ENCODE data around the gene RRP1B.
A peak's percentile ranks its signal among the peaks of the same experiment; 100 is the strongest.
"Not testable (repeated sequence)": the region's sequence is repeated elsewhere in the genome, so short reads cannot be mapped to it uniquely, and the experiment has no call there.

Gene RRP1B, protein sequence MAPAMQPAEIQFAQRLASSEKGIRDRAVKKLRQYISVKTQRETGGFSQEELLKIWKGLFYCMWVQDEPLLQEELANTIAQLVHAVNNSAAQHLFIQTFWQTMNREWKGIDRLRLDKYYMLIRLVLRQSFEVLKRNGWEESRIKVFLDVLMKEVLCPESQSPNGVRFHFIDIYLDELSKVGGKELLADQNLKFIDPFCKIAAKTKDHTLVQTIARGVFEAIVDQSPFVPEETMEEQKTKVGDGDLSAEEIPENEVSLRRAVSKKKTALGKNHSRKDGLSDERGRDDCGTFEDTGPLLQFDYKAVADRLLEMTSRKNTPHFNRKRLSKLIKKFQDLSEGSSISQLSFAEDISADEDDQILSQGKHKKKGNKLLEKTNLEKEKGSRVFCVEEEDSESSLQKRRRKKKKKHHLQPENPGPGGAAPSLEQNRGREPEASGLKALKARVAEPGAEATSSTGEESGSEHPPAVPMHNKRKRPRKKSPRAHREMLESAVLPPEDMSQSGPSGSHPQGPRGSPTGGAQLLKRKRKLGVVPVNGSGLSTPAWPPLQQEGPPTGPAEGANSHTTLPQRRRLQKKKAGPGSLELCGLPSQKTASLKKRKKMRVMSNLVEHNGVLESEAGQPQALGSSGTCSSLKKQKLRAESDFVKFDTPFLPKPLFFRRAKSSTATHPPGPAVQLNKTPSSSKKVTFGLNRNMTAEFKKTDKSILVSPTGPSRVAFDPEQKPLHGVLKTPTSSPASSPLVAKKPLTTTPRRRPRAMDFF

DNA sequence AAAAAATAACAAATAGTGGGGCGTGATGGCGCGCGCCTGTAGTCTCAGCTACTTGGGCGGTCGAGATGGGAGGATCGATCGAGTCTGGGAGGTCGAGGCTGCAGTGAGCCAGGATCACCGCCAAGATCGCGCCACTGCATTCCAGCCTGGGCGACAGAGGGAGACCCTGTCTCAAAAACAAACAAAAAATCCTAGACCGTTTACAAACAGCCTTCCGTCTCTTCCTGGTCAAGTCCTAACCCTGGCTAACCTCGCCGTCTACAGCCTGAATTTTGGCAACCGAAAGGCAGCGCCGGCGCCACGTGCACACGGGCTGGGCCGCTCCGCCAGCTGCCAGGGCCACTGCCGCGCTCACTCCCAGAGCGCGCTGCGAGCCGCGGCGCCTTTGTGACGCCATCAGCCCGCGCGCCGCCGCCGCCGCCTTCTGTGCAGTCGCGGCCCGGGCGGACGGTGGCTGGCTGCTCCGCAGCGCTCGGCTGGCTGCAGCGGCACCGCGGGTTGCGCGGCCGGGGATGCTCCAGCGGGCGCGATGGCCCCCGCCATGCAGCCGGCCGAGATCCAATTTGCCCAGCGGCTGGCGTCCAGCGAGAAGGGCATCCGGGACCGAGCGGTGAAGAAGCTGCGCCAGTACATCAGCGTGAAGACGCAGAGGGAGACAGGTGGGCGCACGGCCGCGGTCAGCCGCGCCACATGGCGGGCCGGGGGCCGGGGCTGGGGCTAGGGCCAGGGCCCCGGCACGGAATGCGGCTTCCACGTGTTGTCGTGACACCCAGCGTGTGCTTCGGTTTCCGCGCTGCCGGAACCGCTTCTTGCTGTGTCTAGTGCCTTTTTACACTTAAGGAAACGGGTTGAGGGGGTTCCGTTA is at the start of gene RRP1B, which contains the start of gene HSF2BP:
TSS of gene RRP1B (plus strand) at position 425 of the 865 bp plus-strand sequence. CDS start at position 530, 105 bp downstream.
TSS of gene HSF2BP (minus strand) at position 353 of the 865 bp plus-strand sequence. CDS start 1,392 bp downstream, outside the sequence.
- peak; percentile 69 for DNase-seq (ENCODE audit: low spot score)

DNA sequence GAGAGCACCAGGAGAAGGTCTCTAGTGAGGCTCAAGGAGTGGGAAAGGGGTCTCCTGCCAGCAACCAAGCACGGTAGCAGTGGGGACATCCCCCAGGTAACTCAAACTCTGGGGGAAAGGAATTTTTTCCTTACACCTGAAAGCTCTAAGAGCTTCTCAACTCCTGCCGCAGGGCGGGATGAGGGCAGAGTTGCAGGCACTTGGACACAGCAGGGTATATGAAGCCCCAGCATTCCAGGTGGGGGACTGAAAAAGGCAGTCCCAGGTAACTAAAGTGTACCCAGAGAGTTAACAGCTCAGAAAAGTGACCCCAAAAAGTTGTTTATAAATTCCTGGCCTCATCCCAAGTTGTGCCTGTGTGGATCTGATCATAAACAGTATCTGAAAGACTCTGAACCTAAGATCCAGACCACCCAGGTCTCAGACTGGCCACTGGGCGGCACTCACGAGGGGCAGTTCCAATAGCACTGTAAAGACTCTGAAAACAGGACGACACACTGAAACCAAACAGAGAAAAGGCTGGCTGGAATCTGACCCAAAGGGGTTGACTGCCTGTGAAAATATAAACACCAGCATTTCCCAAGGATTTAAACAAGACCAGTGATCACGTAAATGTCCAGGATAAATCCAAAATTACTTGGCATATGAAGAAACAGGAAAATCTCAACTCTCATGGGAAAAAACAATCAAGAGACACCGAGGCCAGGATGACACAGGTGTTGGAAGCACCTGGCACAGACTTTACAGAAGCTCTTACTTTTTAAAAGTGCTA is 47.6 kb upstream of the RRP1B start:
- DNase-seq (ENCODE audit: low spot score): peak; percentile 52

DNA sequence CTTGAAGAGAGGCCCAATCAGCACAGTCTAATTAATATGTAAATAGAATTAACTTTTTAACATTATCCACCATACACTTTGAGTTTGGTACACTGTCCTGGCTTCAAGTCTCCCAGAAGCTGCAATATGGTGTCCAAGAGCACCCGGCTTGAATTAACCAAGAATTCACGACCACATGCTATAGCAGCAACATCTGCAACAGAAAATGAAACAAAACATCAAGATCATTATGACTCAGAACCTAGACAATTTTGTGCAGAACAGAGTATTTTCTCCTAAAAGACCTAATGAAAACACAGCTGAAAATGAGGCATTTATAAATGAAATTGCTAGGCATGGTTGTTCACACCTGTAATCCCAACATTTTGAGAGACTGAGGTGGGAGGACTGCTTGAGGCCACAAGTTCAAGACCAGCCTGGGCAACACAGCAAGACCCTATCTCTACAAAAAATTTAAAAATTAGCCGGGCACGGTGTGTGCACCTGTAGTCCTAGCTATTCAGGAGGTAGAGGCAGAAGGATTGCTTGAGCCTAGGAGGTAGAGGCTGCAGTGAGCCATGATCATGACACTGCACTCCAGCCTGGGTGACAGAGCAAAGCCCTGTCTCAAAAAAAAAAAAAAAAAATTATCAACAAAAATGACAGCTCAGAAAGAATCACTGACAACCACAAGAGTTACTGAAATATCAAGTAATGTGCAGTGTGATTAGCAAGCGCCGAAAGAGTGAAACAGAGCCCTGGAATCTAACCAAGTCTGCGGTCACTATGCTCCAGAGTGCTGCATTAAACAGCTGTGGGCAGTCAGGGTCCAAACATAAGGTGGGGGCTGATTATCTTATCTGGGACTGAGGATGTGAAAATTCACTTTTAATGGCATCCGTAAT is 45.4 kb upstream of the RRP1B start:
- DNase-seq (ENCODE audit: low spot score): no peak

DNA sequence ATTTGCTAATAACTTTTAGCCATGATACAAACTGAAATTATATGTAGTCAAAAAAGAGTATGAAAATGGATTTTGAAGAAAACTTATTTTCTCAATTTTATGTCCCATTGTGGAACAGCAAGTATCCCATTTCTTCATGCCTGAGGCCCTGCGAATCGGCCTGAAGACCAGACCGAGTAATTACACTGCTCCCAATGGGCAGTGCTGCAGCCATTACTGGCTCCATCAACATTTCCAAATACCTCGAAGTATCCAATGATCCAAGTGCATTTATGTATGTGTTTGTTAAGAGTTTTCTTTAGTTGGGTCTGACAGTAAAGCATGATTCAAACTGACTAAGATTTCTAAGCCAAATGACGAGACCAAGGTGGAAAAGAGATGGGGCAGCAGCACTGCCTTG is 44.5 kb upstream of the RRP1B start:
- DNase-seq (ENCODE audit: low spot score): no peak

DNA sequence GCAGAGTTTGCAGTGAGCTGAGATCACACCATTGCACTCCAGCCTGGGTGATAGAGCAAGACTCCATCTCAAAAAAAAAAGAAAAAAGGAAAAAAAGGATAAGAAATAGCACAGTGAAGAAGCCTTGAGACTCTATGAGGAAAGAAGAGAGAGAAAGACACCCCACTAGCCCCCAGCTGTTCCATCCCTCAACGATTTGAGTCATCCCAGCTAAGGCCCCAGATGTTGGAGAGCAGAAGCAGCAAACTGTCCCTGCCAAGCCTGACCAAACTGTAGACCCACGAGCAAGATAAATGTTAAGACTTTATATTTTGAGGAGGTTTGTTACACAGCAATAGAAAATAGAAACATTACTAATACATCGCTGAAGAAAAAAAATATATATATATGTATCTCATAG is 42.5 kb upstream of the RRP1B start:
- DNase-seq (ENCODE audit: low spot score): not testable (repeated sequence)

DNA sequence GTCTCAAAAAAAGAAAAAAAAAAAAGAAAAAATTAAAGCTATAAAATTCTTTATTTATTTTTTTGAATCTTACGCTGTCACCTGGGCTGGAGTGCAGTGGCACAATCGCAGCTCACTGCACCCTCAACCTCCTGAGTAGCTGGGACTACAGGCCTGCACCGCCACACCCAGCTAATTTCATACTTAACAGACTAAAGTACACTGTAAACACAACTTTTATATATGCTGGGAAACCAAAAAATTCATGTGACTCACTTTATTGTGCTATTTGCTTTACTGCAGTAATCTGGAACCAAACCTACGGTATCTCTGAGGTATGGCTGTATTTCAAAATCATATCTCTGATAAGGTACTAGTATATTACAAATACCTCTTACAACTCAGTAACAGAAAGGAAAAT is 40.4 kb upstream of the RRP1B start:
- no peak for DNase-seq (ENCODE audit: low spot score)

DNA sequence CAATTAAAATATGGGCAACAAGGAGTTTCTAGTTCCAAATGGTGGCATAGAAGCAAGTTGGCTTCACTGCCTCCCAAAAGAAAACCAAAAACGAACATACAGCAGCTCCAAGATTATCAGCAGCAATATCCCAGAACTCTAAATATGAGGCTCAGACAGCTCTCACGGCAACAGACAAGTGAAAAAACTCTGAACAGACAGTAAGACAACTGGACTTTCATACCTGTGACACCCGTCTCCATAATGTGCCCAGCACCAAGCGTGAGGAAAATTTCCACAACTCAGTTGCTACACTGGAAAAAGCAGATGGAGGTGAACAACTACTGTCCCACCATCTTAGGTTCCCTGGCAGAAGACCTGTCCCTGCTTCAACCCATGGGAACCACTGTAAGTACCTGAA is 40.0 kb upstream of the RRP1B start:
- DNase-seq (ENCODE audit: low spot score): no peak

DNA sequence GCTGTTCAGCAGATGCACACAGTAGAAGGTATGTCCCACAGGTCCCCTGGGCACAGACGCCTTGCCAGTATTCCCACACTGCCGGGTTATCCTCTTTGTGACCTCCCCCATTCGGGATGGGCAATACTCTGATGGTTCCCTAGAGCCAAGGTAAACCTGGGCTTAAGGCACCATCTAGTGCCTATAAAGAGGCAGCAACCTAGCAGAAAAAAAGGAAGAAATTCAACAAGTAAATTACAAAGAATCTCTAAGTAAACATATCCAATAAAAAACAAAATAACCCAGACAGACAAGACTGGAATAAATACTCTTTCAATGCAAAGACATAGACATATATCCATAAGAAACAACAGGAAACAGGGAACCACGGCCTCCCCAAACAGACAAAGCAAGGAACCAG is 39.5 kb upstream of the RRP1B start:
- no peak for DNase-seq (ENCODE audit: low spot score)

DNA sequence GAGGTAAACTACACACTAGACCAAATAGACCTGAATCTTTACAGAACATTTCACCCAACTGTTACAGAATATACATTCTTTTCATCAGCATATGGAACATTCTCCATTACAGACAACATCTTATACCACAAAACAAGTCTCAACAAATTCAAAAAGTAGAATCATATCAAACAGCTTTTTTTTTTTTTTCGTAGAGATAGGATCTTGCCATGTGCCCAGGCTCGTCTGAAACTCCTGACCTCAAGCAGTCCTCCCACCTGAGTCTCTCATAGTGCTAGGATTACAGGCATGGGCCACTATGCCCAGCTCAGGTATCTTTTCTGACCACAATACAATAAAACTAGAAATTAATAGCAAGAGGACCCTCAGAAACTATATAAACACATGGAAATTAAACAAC is 36.6 kb upstream of the RRP1B start:
- DNase-seq (ENCODE audit: low spot score): no peak

DNA sequence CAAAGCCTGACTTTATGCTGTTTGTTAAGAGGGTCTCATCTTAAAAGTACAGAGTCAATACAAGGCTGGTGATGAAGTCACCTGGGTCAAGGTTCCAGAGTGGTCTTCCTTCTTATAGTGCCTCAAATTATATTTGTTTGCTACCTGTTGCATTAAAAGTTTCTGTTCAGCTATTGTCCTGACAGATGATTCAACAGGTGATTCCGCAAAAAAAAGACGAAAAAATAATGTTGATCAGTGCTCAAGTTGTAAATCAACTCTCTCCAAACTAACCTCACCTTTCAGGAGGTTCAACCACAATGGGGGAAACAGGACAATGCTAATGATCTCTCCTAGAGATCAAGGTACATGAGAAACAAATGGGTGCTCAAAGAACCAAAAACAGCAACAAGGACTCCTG is 35.8 kb upstream of the RRP1B start:
- no peak for DNase-seq (ENCODE audit: low spot score)

DNA sequence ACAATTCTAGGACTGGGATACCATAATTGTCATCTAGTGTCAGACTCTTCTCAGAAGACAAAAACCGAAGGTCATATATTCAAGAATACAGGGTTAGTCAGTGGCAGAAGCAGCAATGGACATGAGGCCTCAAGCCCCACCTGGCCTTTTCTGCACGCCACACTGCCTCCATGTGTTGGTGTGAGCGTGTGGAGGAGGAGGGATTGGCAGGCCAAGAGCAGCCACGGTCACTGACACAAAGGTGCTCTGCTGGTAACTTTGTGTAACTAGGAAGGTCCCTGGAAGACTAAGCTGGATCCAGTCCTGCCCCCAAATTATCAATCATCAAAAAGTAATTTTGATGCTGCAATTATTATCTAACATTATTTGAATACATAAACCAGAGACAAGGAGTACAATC is 35.0 kb upstream of the RRP1B start:
- DNase-seq (ENCODE audit: low spot score): no peak

DNA sequence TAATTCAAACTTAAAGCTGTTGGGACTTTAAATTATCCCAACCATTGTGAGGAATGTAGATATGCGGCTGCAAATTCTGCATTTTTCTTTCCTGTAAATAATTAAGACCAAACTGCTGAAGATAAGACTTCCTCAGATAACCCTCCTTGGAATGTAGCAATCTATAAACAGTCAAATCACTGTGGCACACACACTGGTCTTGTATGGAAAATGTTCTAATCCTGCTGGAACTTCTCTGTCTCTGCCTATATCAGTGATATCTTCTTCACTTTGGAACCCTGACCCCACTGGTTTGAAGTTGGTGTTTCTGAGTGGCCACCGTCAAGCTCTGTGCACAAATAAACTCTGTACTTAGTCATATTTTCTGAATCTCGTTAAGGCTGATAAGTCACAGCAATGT is 33.0 kb upstream of the RRP1B start:
- no peak for DNase-seq (ENCODE audit: low spot score)

DNA sequence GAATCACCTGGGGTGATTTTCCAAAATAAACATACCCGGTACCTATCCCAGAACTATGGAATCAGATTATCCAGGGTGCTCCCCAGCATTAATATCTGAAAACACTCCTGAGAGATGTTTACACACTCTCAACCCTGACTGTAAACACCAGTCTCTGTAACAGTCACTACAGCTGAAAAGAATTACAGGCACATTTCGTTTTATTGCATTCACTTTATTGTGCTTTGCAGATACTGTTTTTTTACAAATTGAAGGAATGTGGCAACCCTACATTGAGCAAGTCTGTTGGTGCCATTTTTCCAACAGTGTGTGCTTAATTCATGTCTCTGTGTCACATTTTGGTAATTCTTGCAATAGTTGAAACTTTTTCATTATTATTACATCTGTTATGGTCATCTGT is 31.8 kb upstream of the RRP1B start:
- no peak for DNase-seq (ENCODE audit: low spot score)

DNA sequence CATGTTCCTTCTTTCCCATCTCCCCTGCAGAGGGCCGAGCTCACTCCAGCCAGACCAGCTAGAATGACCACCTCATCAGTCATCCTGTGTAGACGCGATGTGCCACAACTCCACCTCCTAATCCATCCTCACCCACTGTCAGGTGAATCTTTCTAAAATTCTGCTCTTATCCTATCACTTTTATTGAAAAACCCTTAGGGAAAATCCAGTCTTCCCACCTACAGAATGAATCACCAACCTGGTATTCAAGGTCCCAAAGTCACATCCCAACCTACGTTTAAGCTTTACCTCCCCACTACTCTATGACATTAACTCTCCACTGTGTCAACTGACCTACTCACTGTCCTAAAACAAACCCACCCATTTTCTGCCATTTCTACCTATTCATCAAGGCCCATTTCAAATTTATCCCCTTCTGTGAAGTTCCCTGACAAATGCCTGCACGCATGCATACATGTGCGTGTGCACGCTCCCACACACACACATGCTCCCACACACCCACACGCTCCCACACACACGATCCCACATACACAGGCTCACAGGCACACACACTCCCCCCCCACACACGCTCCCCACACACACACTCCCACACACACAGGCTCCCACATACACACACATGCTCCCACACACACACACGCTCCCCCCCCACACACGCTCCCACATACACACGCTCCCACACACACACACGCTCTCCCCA is 27.8 kb upstream of the RRP1B start:
- DNase-seq (ENCODE audit: low spot score): no peak

DNA sequence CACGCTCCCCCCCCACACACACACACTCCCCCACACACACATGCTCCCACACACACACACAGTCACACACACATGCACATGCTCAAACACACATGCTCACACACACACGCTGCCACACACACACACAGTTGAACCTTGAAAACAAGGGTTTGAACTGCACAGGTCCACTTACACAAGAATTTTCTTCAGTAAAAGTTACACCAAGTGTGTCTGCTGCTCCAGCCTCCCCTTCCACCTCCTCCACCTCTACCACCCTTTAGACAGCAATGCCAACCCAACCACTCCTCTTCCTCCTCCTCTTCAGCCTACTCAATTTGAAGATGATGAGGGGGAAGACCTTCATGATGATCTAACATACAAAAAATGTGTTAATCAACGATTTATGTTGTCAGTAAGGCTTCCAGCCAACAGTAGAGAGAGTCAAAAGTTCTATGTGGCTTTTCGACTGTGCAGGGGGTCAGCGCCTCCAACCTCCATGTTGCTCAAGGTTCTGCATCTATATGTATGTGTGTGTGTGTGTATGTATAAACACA is 26.9 kb upstream of the RRP1B start:
- no peak for DNase-seq (ENCODE audit: low spot score)

DNA sequence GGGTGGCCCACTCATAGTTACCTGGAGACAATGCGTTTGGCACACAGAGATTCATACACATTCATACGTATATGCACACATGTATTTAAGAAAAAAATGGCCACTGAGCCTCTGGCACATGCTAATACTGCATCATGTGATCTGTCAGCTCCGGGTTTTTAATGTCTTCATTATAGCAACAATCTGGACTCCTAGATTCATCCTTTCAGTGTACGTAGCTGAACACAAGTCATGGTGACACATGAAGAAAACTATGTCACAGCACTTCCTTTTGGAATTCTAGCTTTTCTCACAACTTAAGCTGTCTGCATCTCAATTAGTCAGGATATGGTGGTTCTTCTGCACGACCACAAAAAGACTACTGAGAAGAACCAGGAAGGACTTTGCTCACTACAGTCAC is 24.7 kb upstream of the RRP1B start:
- no peak for DNase-seq (ENCODE audit: low spot score)

DNA sequence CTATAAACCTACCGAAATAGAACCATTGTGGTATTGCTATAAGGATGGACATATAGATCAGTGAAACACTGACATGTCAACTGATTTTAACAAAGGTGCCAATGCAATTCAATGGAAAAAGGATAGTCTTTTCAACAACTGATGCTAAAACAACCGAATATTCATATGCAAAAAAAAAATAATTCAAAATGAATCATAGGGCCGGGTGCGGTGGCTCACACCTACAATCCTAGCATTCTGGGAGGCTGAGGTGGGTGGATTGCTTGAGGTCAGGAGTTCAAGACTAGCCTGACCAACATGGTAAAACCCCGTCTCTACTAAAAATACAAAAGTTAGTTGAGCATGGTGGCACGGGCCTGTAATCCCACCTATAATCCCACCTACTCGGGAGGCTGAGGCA is 23.9 kb upstream of the RRP1B start:
- DNase-seq (ENCODE audit: low spot score): no peak

DNA sequence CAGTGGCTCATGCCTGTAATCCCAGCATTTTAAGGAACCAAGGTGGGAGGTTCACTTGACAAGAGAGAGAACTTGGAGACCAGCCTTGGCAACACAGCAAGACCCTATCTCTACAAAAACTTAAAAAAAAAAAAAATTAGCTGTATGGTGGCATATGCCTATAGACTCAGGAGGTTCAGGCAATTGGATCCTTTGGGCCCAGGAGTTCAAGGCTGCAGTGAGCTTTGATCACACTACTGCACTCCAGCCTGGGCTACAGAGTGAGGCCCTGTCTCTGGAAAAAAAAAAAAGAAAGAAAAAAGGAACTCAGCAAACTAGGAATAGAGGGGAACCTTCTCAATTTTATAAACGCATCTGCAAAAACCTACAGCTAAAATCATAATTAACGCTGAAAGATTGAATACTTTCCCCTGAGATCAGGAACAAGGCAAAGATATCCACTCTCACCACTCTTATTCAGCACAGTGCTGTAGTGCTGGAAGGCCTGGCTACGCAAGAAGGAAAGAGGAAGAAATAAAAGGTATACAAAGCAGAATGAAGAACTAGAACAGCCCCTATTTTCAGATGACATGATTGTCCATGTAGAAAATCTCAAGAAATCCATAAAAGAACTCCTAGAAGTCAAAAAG is 21.7 kb upstream of the RRP1B start:
- no peak for DNase-seq (ENCODE audit: low spot score)
